Measurements from ENCODE around the gene ADAM19.

ADAM19 gene

GRCh38 chr5:157540124-157540523 is 35.5 kb downstream of the ADAM19 start:
- no peaks in the 10 kb centered on the region for H3K9me3 ChIP-seq (ENCODE audit: control insufficient read depth, insufficient read depth, low read length)
- H3K27me3 ChIP-seq (ENCODE audit: control insufficient read depth, insufficient read depth, low read length), result no peaks in the 10 kb centered on the region
- no peak overlapping the region for H3K4me3 ChIP-seq (ENCODE audit: low read depth, low read length)
- peaks cover 6% of the 10 kb centered on the region; the same call in 1 of the 2 replicates for H3K36me3 ChIP-seq (ENCODE audit: control insufficient read depth, insufficient read depth, low read length)
- no peak overlapping the region for H3K27ac ChIP-seq (ENCODE audit: low read depth, low read length)
- H3K9ac ChIP-seq (ENCODE audit: low read depth, low read length), result no peak overlapping the region
- no peaks in the 10 kb centered on the region for H3K4me1 ChIP-seq (ENCODE audit: control insufficient read depth, insufficient read depth, low read length)

- no peaks in the 10 kb centered on the region for H3K27me3 ChIP-seq (ENCODE audit: control insufficient read depth, insufficient read depth, low read length)
- H3K9me3 ChIP-seq (ENCODE audit: control insufficient read depth, insufficient read depth, low read length), result no peaks in the 10 kb centered on the region
- no peaks in the 10 kb centered on the region for H3K4me1 ChIP-seq (ENCODE audit: control insufficient read depth, insufficient read depth, low read length)
- H3K4me3 ChIP-seq (ENCODE audit: low read depth, low read length), result no peak overlapping the region
- no peak overlapping the region for H3K27ac ChIP-seq (ENCODE audit: low read depth, low read length)
- H3K9ac ChIP-seq (ENCODE audit: low read depth, low read length), result no peak overlapping the region
- H3K36me3 ChIP-seq (ENCODE audit: control insufficient read depth, insufficient read depth, low read length), result peaks cover 6% of the 10 kb centered on the region; the same call in 1 of the 2 replicates
Observed at GRCh38 chr5:157539503-157540022, 36.0 kb downstream of the ADAM19 start.

GRCh38 chr5:157538311-157538710 is 37.3 kb downstream of the ADAM19 start:
- Histone ChIP-seq H3K4me1 (ENCODE audit: control insufficient read depth, insufficient read depth, low read length) (no peaks in the 10 kb centered on the region), H3K27me3 (ENCODE audit: control insufficient read depth, insufficient read depth, low read length) (no peaks in the 10 kb centered on the region), H3K36me3 (ENCODE audit: control insufficient read depth, insufficient read depth, low read length) (peaks cover 6% of the 10 kb centered on the region; the same call in 1 of the 2 replicates), H3K9ac (ENCODE audit: low read depth, low read length) (no peak overlapping the region), H3K27ac (ENCODE audit: low read depth, low read length) (no peak overlapping the region), H3K4me3 (ENCODE audit: low read depth, low read length) (no peak overlapping the region), H3K9me3 (ENCODE audit: control insufficient read depth, insufficient read depth, low read length) (no peaks in the 10 kb centered on the region)

- Histone ChIP-seq H3K27ac (ENCODE audit: low read depth, low read length) (no peak overlapping the region), H3K4me3 (ENCODE audit: low read depth, low read length) (no peak overlapping the region), H3K36me3 (ENCODE audit: control insufficient read depth, insufficient read depth, low read length) (peaks cover 6% of the 10 kb centered on the region; the same call in 1 of the 2 replicates), H3K27me3 (ENCODE audit: control insufficient read depth, insufficient read depth, low read length) (no peaks in the 10 kb centered on the region), H3K9me3 (ENCODE audit: control insufficient read depth, insufficient read depth, low read length) (no peaks in the 10 kb centered on the region), H3K4me1 (ENCODE audit: control insufficient read depth, insufficient read depth, low read length) (no peaks in the 10 kb centered on the region), H3K9ac (ENCODE audit: low read depth, low read length) (no peak overlapping the region)
Observed at GRCh38 chr5:157535042-157535865, 40.3 kb downstream of the ADAM19 start.

- Histone ChIP-seq H3K27me3 (ENCODE audit: control insufficient read depth, insufficient read depth, low read length) (no peaks in the 10 kb centered on the region), H3K4me1 (ENCODE audit: control insufficient read depth, insufficient read depth, low read length) (no peaks in the 10 kb centered on the region; the same call in 1 of the 2 replicates), H3K9me3 (ENCODE audit: control insufficient read depth, insufficient read depth, low read length) (no peaks in the 10 kb centered on the region), H3K9ac (ENCODE audit: low read depth, low read length) (no peak overlapping the region), H3K27ac (ENCODE audit: low read depth, low read length) (no peak overlapping the region), H3K4me3 (ENCODE audit: low read depth, low read length) (no peak overlapping the region), H3K36me3 (ENCODE audit: control insufficient read depth, insufficient read depth, low read length) (peaks cover 6% of the 10 kb centered on the region; the same call in 1 of the 2 replicates)
Observed at GRCh38 chr5:157533011-157533481, 42.5 kb downstream of the ADAM19 start.

GRCh38 chr5:157532022-157532421 is 43.6 kb downstream of the ADAM19 start:
- H3K27me3 ChIP-seq (ENCODE audit: control insufficient read depth, insufficient read depth, low read length), result no peaks in the 10 kb centered on the region
- no peaks in the 10 kb centered on the region for H3K9me3 ChIP-seq (ENCODE audit: control insufficient read depth, insufficient read depth, low read length)
- H3K27ac ChIP-seq (ENCODE audit: low read depth, low read length), result no peak overlapping the region
- H3K9ac ChIP-seq (ENCODE audit: low read depth, low read length), result no peak overlapping the region
- peaks cover 3% of the 10 kb centered on the region; the same call in 1 of the 2 replicates for H3K36me3 ChIP-seq (ENCODE audit: control insufficient read depth, insufficient read depth, low read length)
- no peak overlapping the region for H3K4me3 ChIP-seq (ENCODE audit: low read depth, low read length)
- no peaks in the 10 kb centered on the region; the same call in 1 of the 2 replicates for H3K4me1 ChIP-seq (ENCODE audit: control insufficient read depth, insufficient read depth, low read length)

GRCh38 chr5:157530226-157530972 is 45.2 kb downstream of the ADAM19 start:
- Histone ChIP-seq H3K9me3 (ENCODE audit: control insufficient read depth, insufficient read depth, low read length) (no peaks in the 10 kb centered on the region), H3K4me3 (ENCODE audit: low read depth, low read length) (no peak overlapping the region), H3K27ac (ENCODE audit: low read depth, low read length) (no peak overlapping the region), H3K27me3 (ENCODE audit: control insufficient read depth, insufficient read depth, low read length) (no peaks in the 10 kb centered on the region), H3K4me1 (ENCODE audit: control insufficient read depth, insufficient read depth, low read length) (no peaks in the 10 kb centered on the region; the same call in 1 of the 2 replicates), H3K36me3 (ENCODE audit: control insufficient read depth, insufficient read depth, low read length) (no peaks in the 10 kb centered on the region), H3K9ac (ENCODE audit: low read depth, low read length) (no peak overlapping the region)

- H3K36me3 ChIP-seq (ENCODE audit: control insufficient read depth, insufficient read depth, low read length), result no peaks in the 10 kb centered on the region
- H3K27ac ChIP-seq (ENCODE audit: low read depth, low read length), result no peak overlapping the region
- no peak overlapping the region for H3K4me3 ChIP-seq (ENCODE audit: low read depth, low read length)
- H3K9ac ChIP-seq (ENCODE audit: low read depth, low read length), result no peak overlapping the region
- no peaks in the 10 kb centered on the region; the same call in 1 of the 2 replicates for H3K4me1 ChIP-seq (ENCODE audit: control insufficient read depth, insufficient read depth, low read length)
- H3K9me3 ChIP-seq (ENCODE audit: control insufficient read depth, insufficient read depth, low read length), result no peaks in the 10 kb centered on the region
- H3K27me3 ChIP-seq (ENCODE audit: control insufficient read depth, insufficient read depth, low read length), result no peaks in the 10 kb centered on the region
Observed at GRCh38 chr5:157529002-157529401, 46.6 kb downstream of the ADAM19 start.

GRCh38 chr5:157528036-157528632 is 47.4 kb downstream of the ADAM19 start:
- H3K27me3 ChIP-seq (ENCODE audit: control insufficient read depth, insufficient read depth, low read length), result no peaks in the 10 kb centered on the region
- no peaks in the 10 kb centered on the region for H3K36me3 ChIP-seq (ENCODE audit: control insufficient read depth, insufficient read depth, low read length)
- H3K9me3 ChIP-seq (ENCODE audit: control insufficient read depth, insufficient read depth, low read length), result no peaks in the 10 kb centered on the region
- H3K9ac ChIP-seq (ENCODE audit: low read depth, low read length), result no peak overlapping the region
- H3K4me3 ChIP-seq (ENCODE audit: low read depth, low read length), result no peak overlapping the region
- no peak overlapping the region for H3K27ac ChIP-seq (ENCODE audit: low read depth, low read length)
- H3K4me1 ChIP-seq (ENCODE audit: control insufficient read depth, insufficient read depth, low read length), result no peaks in the 10 kb centered on the region; the same call in 1 of the 2 replicates

GRCh38 chr5:157524887-157525286 is 50.7 kb downstream of the ADAM19 start:
- no peak overlapping the region for H3K9ac ChIP-seq (ENCODE audit: low read depth, low read length)
- no peak overlapping the region for H3K4me3 ChIP-seq (ENCODE audit: low read depth, low read length)
- H3K36me3 ChIP-seq (ENCODE audit: control insufficient read depth, insufficient read depth, low read length), result no peaks in the 10 kb centered on the region
- no peak overlapping the region for H3K27ac ChIP-seq (ENCODE audit: low read depth, low read length)
- H3K27me3 ChIP-seq (ENCODE audit: control insufficient read depth, insufficient read depth, low read length), result no peaks in the 10 kb centered on the region
- no peaks in the 10 kb centered on the region for H3K9me3 ChIP-seq (ENCODE audit: control insufficient read depth, insufficient read depth, low read length)
- no peaks in the 10 kb centered on the region; the same call in 1 of the 2 replicates for H3K4me1 ChIP-seq (ENCODE audit: control insufficient read depth, insufficient read depth, low read length)
